ENCODE data around the gene TMF1.

The TMF1 gene

GRCh38 chr3:68997887-68998286 is 54.2 kb downstream of the TMF1 start:
- DNase-seq (ENCODE audit: low read depth), result no peak
- no peak overlapping the region for H3K4me3 ChIP-seq (ENCODE audit: low read depth, low read length)
- TF ChIP-seq MAX (IDR thresholded peaks at IDR 0.05; ENCODE audit: low read depth, low read length) (no peak), MYC (IDR thresholded peaks at IDR 0.05; ENCODE audit: low read depth, low read length) (no peak), CTCF (IDR thresholded peaks at IDR 0.05; ENCODE audit: low read depth, low read length) (no peak), POLR2A (IDR thresholded peaks at IDR 0.05; ENCODE audit: extremely low read depth, insufficient read length) (no peak)

- TF ChIP-seq POLR2A (IDR thresholded peaks at IDR 0.05; ENCODE audit: extremely low read depth, insufficient read length) (no peak), MAX (IDR thresholded peaks at IDR 0.05; ENCODE audit: low read depth, low read length) (no peak), CTCF (IDR thresholded peaks at IDR 0.05; ENCODE audit: low read depth, low read length) (no peak), MYC (IDR thresholded peaks at IDR 0.05; ENCODE audit: low read depth, low read length) (no peak)
- DNase-seq (ENCODE audit: low read depth), result no peak
- H3K4me3 ChIP-seq (ENCODE audit: low read depth, low read length), result no peak overlapping the region
These were observed 55.7 kb downstream of the TMF1 start for GRCh38 chr3:68996356-68996995.

DNA sequence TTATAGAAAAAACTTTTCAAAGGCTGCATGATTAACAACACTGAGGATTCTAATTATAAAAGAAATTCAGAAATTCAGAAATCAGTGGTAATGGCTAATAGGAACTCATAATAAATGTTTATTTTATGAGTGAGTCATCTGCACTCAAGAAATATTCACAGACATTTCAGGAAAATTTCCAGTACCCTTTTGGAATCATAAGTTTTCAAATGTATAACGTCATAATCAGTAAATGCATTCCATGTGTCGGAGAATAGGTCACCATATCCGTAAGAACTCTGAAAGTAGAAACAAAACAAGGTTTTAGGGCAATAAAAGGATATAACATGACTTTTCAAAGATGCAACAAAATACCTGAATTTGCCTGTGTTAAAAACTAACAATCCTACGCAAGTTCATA is 63.4 kb downstream of the TMF1 start:
- TF ChIP-seq MYC (IDR thresholded peaks at IDR 0.05; ENCODE audit: low read depth, low read length) (no peak), POLR2A (IDR thresholded peaks at IDR 0.05; ENCODE audit: extremely low read depth, insufficient read length) (no peak), MAX (IDR thresholded peaks at IDR 0.05; ENCODE audit: low read depth, low read length) (no peak), CTCF (IDR thresholded peaks at IDR 0.05; ENCODE audit: low read depth, low read length) (no peak)
- H3K4me3 ChIP-seq (ENCODE audit: low read depth, low read length), result no peak overlapping the region
- no peak for DNase-seq (ENCODE audit: low read depth)

DNA sequence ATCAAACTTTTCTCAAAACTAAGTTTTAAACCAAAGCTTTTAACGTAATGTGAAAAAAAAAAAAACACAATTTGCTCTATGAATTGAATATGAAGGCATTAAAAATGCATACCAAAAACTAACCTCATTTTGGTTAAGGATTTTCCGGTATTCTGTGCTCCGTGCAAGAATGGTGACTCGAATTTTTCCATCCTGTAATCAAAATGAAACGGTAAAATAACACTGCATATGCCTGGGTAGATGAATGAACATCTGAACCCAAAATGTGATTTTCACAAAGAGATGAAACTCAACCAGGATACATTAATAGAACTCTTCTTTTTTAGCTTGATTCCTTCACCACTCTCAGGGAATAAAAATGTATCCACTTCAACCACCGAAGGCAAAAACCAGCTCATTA is 64.8 kb downstream of the TMF1 start:
- H3K4me3 ChIP-seq (ENCODE audit: low read depth, low read length), result no peak overlapping the region
- TF ChIP-seq MAX (IDR thresholded peaks at IDR 0.05; ENCODE audit: low read depth, low read length) (no peak), POLR2A (IDR thresholded peaks at IDR 0.05; ENCODE audit: extremely low read depth, insufficient read length) (no peak), MYC (IDR thresholded peaks at IDR 0.05; ENCODE audit: low read depth, low read length) (no peak), CTCF (IDR thresholded peaks at IDR 0.05; ENCODE audit: low read depth, low read length) (no peak)
- DNase-seq (ENCODE audit: low read depth), result no peak

DNA sequence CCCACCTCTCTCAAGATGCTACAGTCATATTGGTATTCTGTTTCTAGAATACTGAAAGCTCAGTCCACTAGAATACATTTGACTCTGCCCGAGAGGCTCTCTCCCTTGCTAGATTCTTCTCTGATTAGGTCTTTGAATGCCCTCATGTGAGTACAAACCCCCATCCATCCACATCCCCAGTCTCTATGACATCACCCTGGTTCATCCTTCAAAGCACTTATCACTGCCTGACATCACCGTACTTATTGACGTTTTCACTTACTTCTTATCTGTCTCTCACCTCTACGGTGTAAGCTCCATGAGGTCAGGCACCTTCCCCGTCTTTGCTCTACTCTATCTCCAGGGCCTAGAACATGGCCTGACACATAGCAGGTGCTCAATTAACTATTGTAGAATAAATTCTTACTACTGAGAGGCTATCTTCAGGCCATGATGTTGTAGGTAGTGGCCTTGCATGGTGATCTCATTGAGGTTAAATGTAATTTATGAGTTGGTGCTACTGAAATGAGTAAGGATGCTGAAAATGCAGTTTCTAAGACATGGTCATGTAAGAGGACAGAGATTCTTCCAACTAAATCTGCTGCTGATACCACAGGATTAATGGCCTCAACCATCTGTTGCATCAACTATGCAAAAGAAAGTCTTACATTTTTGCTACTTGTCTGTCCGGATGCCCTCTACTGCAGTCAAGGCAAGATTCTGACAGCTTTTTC is 65.5 kb downstream of the TMF1 start:
- TF ChIP-seq MAX (IDR thresholded peaks at IDR 0.05; ENCODE audit: low read depth, low read length) (no peak), MYC (IDR thresholded peaks at IDR 0.05; ENCODE audit: low read depth, low read length) (no peak), POLR2A (IDR thresholded peaks at IDR 0.05; ENCODE audit: extremely low read depth, insufficient read length) (no peak), CTCF (IDR thresholded peaks at IDR 0.05; ENCODE audit: low read depth, low read length) (no peak)
- DNase-seq (ENCODE audit: low read depth), result no peak
- H3K4me3 ChIP-seq (ENCODE audit: low read depth, low read length), result no peak overlapping the region
